ENCODE measurements around the gene ZMYM1. TPM values are rescaled to one million over a fixed set of nuclear protein-coding genes. Genes with fewer than 3 reads are reported as not detected.

Gene ZMYM1
- total and polyA plus RNA-seq, 2 of the 8 experiments (the other 6 are each of a cell fraction or from before 2014, with no cell fraction given): 10.0 to 41.3 TPM

- TF ChIP-seq, protein P1, sequence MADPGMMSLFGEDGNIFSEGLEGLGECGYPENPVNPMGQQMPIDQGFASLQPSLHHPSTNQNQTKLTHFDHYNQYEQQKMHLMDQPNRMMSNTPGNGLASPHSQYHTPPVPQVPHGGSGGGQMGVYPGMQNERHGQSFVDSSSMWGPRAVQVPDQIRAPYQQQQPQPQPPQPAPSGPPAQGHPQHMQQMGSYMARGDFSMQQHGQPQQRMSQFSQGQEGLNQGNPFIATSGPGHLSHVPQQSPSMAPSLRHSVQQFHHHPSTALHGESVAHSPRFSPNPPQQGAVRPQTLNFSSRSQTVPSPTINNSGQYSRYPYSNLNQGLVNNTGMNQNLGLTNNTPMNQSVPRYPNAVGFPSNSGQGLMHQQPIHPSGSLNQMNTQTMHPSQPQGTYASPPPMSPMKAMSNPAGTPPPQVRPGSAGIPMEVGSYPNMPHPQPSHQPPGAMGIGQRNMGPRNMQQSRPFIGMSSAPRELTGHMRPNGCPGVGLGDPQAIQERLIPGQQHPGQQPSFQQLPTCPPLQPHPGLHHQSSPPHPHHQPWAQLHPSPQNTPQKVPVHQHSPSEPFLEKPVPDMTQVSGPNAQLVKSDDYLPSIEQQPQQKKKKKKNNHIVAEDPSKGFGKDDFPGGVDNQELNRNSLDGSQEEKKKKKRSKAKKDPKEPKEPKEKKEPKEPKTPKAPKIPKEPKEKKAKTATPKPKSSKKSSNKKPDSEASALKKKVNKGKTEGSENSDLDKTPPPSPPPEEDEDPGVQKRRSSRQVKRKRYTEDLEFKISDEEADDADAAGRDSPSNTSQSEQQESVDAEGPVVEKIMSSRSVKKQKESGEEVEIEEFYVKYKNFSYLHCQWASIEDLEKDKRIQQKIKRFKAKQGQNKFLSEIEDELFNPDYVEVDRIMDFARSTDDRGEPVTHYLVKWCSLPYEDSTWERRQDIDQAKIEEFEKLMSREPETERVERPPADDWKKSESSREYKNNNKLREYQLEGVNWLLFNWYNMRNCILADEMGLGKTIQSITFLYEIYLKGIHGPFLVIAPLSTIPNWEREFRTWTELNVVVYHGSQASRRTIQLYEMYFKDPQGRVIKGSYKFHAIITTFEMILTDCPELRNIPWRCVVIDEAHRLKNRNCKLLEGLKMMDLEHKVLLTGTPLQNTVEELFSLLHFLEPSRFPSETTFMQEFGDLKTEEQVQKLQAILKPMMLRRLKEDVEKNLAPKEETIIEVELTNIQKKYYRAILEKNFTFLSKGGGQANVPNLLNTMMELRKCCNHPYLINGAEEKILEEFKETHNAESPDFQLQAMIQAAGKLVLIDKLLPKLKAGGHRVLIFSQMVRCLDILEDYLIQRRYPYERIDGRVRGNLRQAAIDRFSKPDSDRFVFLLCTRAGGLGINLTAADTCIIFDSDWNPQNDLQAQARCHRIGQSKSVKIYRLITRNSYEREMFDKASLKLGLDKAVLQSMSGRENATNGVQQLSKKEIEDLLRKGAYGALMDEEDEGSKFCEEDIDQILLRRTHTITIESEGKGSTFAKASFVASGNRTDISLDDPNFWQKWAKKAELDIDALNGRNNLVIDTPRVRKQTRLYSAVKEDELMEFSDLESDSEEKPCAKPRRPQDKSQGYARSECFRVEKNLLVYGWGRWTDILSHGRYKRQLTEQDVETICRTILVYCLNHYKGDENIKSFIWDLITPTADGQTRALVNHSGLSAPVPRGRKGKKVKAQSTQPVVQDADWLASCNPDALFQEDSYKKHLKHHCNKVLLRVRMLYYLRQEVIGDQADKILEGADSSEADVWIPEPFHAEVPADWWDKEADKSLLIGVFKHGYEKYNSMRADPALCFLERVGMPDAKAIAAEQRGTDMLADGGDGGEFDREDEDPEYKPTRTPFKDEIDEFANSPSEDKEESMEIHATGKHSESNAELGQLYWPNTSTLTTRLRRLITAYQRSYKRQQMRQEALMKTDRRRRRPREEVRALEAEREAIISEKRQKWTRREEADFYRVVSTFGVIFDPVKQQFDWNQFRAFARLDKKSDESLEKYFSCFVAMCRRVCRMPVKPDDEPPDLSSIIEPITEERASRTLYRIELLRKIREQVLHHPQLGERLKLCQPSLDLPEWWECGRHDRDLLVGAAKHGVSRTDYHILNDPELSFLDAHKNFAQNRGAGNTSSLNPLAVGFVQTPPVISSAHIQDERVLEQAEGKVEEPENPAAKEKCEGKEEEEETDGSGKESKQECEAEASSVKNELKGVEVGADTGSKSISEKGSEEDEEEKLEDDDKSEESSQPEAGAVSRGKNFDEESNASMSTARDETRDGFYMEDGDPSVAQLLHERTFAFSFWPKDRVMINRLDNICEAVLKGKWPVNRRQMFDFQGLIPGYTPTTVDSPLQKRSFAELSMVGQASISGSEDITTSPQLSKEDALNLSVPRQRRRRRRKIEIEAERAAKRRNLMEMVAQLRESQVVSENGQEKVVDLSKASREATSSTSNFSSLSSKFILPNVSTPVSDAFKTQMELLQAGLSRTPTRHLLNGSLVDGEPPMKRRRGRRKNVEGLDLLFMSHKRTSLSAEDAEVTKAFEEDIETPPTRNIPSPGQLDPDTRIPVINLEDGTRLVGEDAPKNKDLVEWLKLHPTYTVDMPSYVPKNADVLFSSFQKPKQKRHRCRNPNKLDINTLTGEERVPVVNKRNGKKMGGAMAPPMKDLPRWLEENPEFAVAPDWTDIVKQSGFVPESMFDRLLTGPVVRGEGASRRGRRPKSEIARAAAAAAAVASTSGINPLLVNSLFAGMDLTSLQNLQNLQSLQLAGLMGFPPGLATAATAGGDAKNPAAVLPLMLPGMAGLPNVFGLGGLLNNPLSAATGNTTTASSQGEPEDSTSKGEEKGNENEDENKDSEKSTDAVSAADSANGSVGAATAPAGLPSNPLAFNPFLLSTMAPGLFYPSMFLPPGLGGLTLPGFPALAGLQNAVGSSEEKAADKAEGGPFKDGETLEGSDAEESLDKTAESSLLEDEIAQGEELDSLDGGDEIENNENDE (IDR thresholded peaks at IDR 0.05; ENCODE audit: insufficient replicate concordance, low read length): no peak
- TF ChIP-seq NANOG (IDR thresholded peaks at IDR 0.05; ENCODE audit: insufficient read depth, low read depth, low read length, poor library complexity, severe bottlenecking) (no peak), RFX5 (IDR thresholded peaks at IDR 0.05; ENCODE audit: borderline replicate concordance, low read depth, low read length) (no peak), YY1 (IDR thresholded peaks at IDR 0.05; ENCODE audit: low read depth, low read length) (no peak), EP300 (IDR thresholded peaks at IDR 0.05; ENCODE audit: borderline replicate concordance in 1 of 2, low read depth in 2 of 2, low read length in 2 of 2) (no peak), EGR1 (IDR thresholded peaks at IDR 0.05; ENCODE audit: borderline replicate concordance, low read depth, low read length) (no peak), SRF (IDR thresholded peaks at IDR 0.05; ENCODE audit: low read depth, low read length) (no peak), POLR2AphosphoS5 (IDR thresholded peaks at IDR 0.05; ENCODE audit: low read depth, low read length) (peak; percentile 12; the same call in 1 of the 2 replicates), CREB1 (IDR thresholded peaks at IDR 0.05) (peak; percentile 63; the same call in 1 of the 2 replicates)
Measured at GRCh38 chr1:35079003-35079930, at the start of gene ZMYM1 (continued).
